Raji (cell line): ENCODE data around the gene HK1.

Experiments used
- POLR2A ChIP-seq: IDR thresholded peaks from 2 replicates; pipeline ENCODE4 v1.6.1; 2011; ENCODE audit warnings: low read depth, low read length, control low read depth; ENCODE audit not compliant: insufficient read depth

Gene HK1

GRCh38 chr10:69419096-69419743, 140.9 kb downstream of the HK1 start:
- no peak for TF ChIP-seq POLR2A

DNA sequence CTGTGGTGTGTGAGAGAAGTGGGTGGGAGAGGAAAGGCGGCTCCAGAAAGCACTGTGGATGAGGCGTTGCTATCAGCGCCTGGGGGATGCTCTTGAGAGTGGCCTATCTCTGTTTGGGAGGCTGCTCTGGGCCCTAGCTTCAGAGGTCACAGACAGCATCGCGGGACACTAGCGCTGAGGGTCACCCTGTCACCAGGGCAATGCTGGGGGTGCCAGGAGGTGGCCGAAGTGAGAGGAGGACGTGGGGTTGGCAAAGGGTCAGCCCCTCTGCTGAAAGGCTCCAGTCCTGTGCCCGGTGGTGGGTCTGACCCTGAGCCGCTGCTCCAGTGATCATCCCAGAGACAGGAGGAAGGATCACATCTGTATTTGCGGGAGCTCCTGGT, 141.4 kb downstream of the HK1 start:
- TF ChIP-seq POLR2A, result no peak

DNA sequence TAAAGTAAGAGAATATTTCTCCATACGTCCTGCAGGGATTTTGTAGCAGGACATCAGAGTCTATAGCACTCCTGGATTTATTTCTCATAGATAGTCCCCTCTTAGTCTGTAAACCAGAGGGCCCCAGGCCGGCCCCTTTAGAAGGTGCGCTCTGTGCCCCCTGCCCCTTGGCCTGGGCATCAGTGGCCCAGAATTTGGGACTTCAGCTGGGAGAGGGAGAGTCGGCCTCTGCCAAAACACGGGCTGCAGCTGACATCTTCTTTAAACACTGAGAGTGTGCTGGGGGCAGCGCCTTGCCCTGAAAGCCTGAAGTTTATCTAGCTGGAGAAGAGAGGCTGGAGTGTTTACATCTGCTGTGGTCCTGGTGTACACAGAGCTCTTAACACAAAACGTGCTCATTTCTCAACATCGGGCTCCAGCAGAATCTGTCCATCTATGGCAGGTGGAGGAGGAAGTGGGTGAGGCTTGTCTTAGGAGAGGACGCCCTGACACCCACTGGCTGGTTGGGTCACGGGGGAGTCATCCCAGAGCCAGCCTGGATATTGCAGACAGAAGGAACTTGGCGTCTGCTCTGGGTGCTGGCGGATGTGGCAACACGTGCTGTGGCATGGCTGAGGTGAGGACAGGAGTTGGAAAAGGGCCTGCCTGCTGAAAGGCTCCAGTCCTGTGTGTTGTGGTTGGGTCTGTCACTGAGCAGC, 143.5 kb downstream of the HK1 start:
- TF ChIP-seq POLR2A, result no peak

GRCh38 chr10:69422676-69423075, 144.4 kb downstream of the HK1 start:
- TF ChIP-seq POLR2A, result no peak

- TF ChIP-seq POLR2A, result no peak
Measured at GRCh38 chr10:69425041-69425440, 146.7 kb downstream of the HK1 start.

GRCh38 chr10:69425511-69426298, 147.4 kb downstream of the HK1 start:
- TF ChIP-seq POLR2A, result no peak

DNA sequence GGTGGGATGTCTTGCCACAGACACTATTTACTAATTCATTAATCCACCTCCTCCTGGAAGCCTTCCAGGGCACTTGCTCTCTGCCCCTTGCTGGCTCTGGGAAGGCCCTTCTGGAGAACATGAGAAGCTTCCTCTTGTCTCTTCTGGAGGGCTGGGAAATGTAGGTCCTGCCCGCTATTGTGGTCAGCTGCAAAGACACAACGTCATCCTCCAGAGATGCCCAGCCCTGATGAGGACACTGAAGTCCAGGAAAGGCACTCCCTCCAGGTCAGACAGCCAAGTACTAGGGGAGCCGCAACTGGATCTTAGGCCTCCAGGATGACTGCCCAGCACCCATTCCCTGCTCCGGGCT, 148.1 kb downstream of the HK1 start:
- TF ChIP-seq POLR2A, result no peak

DNA sequence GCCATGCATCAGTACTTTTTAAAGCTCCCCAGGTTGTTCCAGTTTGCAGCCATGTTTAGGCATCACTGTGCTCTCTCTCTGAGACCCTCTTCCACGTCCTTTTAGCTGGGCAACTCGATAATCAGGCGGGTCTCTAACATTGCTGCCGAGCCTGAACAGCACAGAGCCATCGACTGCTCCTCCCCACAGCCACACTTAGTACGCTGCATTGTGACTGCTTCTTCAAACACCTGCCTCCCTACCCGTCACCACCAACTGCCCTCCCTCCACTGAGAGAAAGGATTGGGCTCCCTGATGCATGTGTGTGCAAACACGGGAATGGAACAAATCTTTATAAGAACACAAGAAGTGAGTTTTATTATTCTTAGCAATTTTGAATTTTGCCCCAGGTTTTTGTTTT, 149.9 kb downstream of the HK1 start:
- TF ChIP-seq POLR2A, result no peak

GRCh38 chr10:69434169-69434568, 155.9 kb downstream of the HK1 start:
- TF ChIP-seq POLR2A, result no peak

GRCh38 chr10:69434926-69435325, 156.6 kb downstream of the HK1 start:
- TF ChIP-seq POLR2A, result no peak

- no peak for TF ChIP-seq POLR2A
Measured at GRCh38 chr10:69435966-69436520, 157.7 kb downstream of the HK1 start.

DNA sequence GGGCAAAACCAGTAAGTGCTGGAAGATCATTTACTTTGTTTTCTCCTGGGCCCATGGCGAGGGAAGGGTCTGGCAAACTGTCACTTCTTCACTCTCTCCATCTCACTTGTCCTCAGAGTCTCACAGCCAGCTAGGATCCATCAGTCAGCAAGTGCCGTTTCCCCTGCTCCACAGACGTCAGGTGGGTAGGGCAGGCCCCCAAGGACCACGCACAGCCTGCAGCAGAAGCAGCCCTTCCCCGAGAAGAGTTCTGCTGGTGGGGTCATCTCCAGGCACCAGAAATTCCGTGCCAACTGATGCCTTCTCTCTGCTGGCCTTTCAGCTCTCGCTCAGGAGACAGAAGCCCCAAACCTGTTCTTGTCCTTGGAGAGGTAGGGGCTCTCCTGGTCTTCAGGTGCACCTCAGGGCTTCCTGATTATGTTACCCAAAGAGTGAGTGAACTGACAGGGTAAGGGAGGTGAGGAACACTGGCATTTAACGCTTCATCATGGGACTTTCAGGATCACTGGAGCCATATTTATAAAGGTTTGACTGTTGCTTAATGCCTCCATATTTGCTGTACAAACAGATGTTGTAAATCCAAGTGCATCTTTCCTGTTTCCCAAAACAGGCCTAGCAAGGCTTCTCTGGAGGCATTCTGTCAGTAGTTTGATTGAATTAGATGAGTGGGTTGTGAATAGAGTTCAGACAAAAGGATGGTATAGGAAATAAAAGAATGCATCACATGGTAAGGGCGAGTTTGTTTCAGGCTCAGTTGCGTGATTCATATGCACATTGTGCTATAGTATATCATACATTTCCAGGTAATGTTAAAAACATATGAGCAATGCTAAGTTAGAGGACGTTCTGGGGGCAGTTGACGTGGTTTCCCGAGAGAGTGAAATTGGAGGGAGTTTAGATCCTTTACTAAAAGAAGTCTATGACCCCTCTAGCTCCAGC, 159.3 kb downstream of the HK1 start:
- no peak for TF ChIP-seq POLR2A

- no peak for TF ChIP-seq POLR2A
Measured at GRCh38 chr10:69438536-69439349, 160.4 kb downstream of the HK1 start.

DNA sequence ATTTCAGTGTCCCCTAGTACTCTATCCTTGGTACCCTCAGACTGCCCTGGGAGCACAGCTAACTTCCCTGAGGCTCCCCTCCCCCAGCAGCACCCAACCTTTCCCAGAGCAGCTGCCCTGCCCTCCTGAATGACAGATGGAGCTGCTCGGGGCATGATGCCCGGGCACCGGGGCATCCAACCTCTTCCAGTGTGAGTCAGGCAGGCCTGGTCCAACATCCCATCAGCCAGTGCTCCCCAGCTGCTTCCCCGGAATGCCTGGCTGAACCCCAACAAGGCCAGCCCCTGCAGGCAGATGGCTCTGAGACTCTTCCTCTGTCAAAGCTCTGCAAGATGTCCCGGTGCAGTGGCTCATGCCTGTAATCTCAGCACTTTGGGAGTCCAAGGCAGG, 161.0 kb downstream of the HK1 start:
- no peak for TF ChIP-seq POLR2A
